Gastroesophageal sphincter (tissue), 4 donors: ENCODE results near the gene RAB26. TPM values are rescaled to one million over a fixed set of nuclear protein-coding genes. Genes with fewer than 3 reads are reported as not detected.
"Not testable (repeated sequence)": the region's sequence is repeated elsewhere in the genome, so short reads cannot be mapped to it uniquely, and the experiment has no call there.

ENCODE experiments used
- ATAC-seq: fragments of 150-250 bp; one replicate; pipeline ENCODE4 v1.9.1; 2016; ENCODE audit warnings: mild to moderate bottlenecking, moderate library complexity
- H3K27ac ChIP-seq, 4 donors: fragments of 200-600 bp; sonication (generic) in 3 of 4; 1 replicate in 3 of 4; 2 replicates in 1 of 4; pipeline ENCODE4 v1.5.1; 2016 to 2019
- H3K27me3 ChIP-seq: fragments of 200-600 bp; sonication (generic); one replicate; pipeline ENCODE4 v1.5.1; 2019
- H3K36me3 ChIP-seq, 2 donors: fragments of 200-600 bp; sonication (generic); one replicate each; pipeline ENCODE4 v1.5.1; 2019; ENCODE audit warnings: control low read depth in 1 of 2
- H3K4me1 ChIP-seq, 3 donors: fragments of 200-600 bp; sonication (generic); 1 replicate in 2 of 3; 2 replicates in 1 of 3; pipeline ENCODE4 v1.5.1; 2016 to 2019; ENCODE audit warnings: control low read depth in 2 of 3
- H3K4me3 ChIP-seq, 2 donors: fragments of 200-600 bp; sonication (generic); one replicate each; pipeline ENCODE4 v1.5.1; 2019; ENCODE audit warnings: mild to moderate bottlenecking in 1 of 2, moderate library complexity in 1 of 2
- H3K9me3 ChIP-seq, 3 donors: fragments of 200-600 bp; sonication (generic); one replicate each; pipeline ENCODE4 v1.5.1; 2017 to 2019; ENCODE audit warnings: control low read depth in 2 of 3
- CTCF ChIP-seq, 4 experiments: fragments of 200-600 bp in 2 of 4; fragments of 450-650 bp in 2 of 4; sonication (generic) in 1 of 4; IDR thresholded peaks; one replicate each; pipeline ENCODE4 v1.5.1; 2017 to 2019; ENCODE audit warnings: antibody characterized with exemption in 4 of 4, mild to moderate bottlenecking in 2 of 4, moderate library complexity in 2 of 4
- EP300 ChIP-seq: sonication (generic); formaldehyde crosslinking; IDR thresholded peaks from one replicate; pipeline ENCODE4 v1.6.1; 2017; ENCODE audit warnings: antibody characterized with exemption, mild to moderate bottlenecking
- POLR2A ChIP-seq, 2 donors: fragments of 450-650 bp; IDR thresholded peaks; one replicate each; pipeline ENCODE4 v1.6.1; 2017; ENCODE audit warnings: antibody characterized with exemption in 2 of 2, mild to moderate bottlenecking in 2 of 2, moderate library complexity in 1 of 2
- POLR2AphosphoS5 ChIP-seq: sonication (generic); formaldehyde crosslinking; IDR thresholded peaks from one replicate; pipeline ENCODE4 v1.6.1; 2017; ENCODE audit warnings: antibody characterized with exemption
- WGBS, 2 donors: methylation state at CpG; one replicate each; pipeline ENCODE4 v1.1.5; 2018; ENCODE audit warnings: low coverage in 1 of 2; 5-methylcytosine and 5-hydroxymethylcytosine counted together
- total RNA-seq, 4 donors: library from RNA; depleted of rRNA; stranded (reverse); fragments of >200 nt; gene quantifications; one replicate each; pipeline ENCODE4 v1.1.0, GENCODE V29; 2016

The RAB26 gene
- total RNA-seq, 4 donors from 2014 or later = 0.39 to 1.0 TPM; not detected in 2

- Histone ChIP-seq H3K4me3 (no peak overlapping the region), H3K36me3 (no peaks in the 10 kb centered on the region), H3K27ac (no peak overlapping the region), H3K27me3 (peaks cover 56% of the 10 kb centered on the region), H3K4me1 (peaks cover 0 to 22% (median 9%) of the 10 kb centered on the region in 3 donors), H3K9me3 (no peaks in the 10 kb centered on the region)
- no peak for ATAC-seq
- TF ChIP-seq CTCF (IDR thresholded peaks at IDR 0.05) = no peak
- TF ChIP-seq EP300 = no peak
- no peak for TF ChIP-seq POLR2A (IDR thresholded peaks at IDR 0.05)
- TF ChIP-seq POLR2AphosphoS5 = no peak
- 67% methylated on average over 3 of the region's 6 CpGs; no CpG with 5 or more reads in 1 of the 2 donors for WGBS, 2 donors
These were observed 49.3 kb downstream of the RAB26 start for GRCh38 chr16:2197765-2198164.

GRCh38 chr16:2198283-2198682 lies 49.9 kb downstream of the RAB26 start:
- 61 to 83% methylated on average over 1 to 4 of the region's 4 CpGs for WGBS, 2 donors
- H3K27me3 ChIP-seq = peaks cover 51% of the 10 kb centered on the region

GRCh38 chr16:2199095-2199494 lies 50.7 kb downstream of the RAB26 start:
- Histone ChIP-seq H3K27me3 (peaks cover 43% of the 10 kb centered on the region), H3K4me1 (peaks cover 0 to 22% (median 9%) of the 10 kb centered on the region in 3 donors), H3K36me3 (no peaks in the 10 kb centered on the region), H3K27ac (no peak overlapping the region), H3K4me3 (no peak overlapping the region), H3K9me3 (no peaks in the 10 kb centered on the region)
- ATAC-seq = no peak
- TF ChIP-seq CTCF (IDR thresholded peaks at IDR 0.05) (no peak), POLR2A (IDR thresholded peaks at IDR 0.05) (no peak), EP300 (no peak), POLR2AphosphoS5 (no peak)
- 60 to 67% methylated on average over 1 of the region's 5 CpGs for WGBS, 2 donors

More at GRCh38 chr16:2198283-2198682, 49.9 kb downstream of the RAB26 start:
- no peak for ATAC-seq
- H3K27ac ChIP-seq = no peak overlapping the region
- no peaks in the 10 kb centered on the region for H3K36me3 ChIP-seq
- H3K9me3 ChIP-seq = no peaks in the 10 kb centered on the region
- H3K4me3 ChIP-seq = no peak overlapping the region
- H3K4me1 ChIP-seq = peaks cover 0 to 22% (median 9%) of the 10 kb centered on the region in 3 donors
- no peak for TF ChIP-seq POLR2A (IDR thresholded peaks at IDR 0.05)
- no peak for TF ChIP-seq POLR2AphosphoS5
- no peak for TF ChIP-seq CTCF (IDR thresholded peaks at IDR 0.05)
- no peak for TF ChIP-seq EP300

- WGBS, 2 donors = no CpG with 5 or more reads among the region's 14 CpGs
- peaks cover 37% of the 10 kb centered on the region for H3K27me3 ChIP-seq
- no peaks in the 10 kb centered on the region for H3K36me3 ChIP-seq
- no peak for TF ChIP-seq EP300
- TF ChIP-seq CTCF (IDR thresholded peaks at IDR 0.05) = no peak
- no peak for TF ChIP-seq POLR2A (IDR thresholded peaks at IDR 0.05)
- no peak for TF ChIP-seq POLR2AphosphoS5
- no peak for ATAC-seq
- H3K4me1 ChIP-seq = peaks cover 0 to 25% (median 10%) of the 10 kb centered on the region in 3 donors
- no peaks in the 10 kb centered on the region for H3K9me3 ChIP-seq
- H3K4me3 ChIP-seq = no peak overlapping the region
- H3K27ac ChIP-seq = no peak overlapping the region
These were observed 51.3 kb downstream of the RAB26 start for GRCh38 chr16:2199621-2200139.

- no peak for ATAC-seq
- TF ChIP-seq EP300 = no peak
- no peak for TF ChIP-seq CTCF (IDR thresholded peaks at IDR 0.05)
- no peak for TF ChIP-seq POLR2AphosphoS5
- no peak for TF ChIP-seq POLR2A (IDR thresholded peaks at IDR 0.05)
- H3K36me3 ChIP-seq = no peaks in the 10 kb centered on the region
- H3K4me3 ChIP-seq = no peak overlapping the region
- peaks cover 0 to 24% (median 12%) of the 10 kb centered on the region in 3 donors for H3K4me1 ChIP-seq
- peaks cover 31% of the 10 kb centered on the region for H3K27me3 ChIP-seq
- H3K9me3 ChIP-seq = no peaks in the 10 kb centered on the region
- 100% methylated on average over 2 of the region's 6 CpGs; no CpG with 5 or more reads in 1 of the 2 donors for WGBS, 2 donors
- H3K27ac ChIP-seq = no peak overlapping the region
These were observed 51.9 kb downstream of the RAB26 start for GRCh38 chr16:2200313-2200712.

- Histone ChIP-seq H3K4me1 (peaks cover 0 to 27% (median 14%) of the 10 kb centered on the region in 3 donors), H3K36me3 (peaks cover 0 to 18% of the 10 kb centered on the region in 2 donors)
- not testable (repeated sequence) for H3K27me3 ChIP-seq, H3K27ac ChIP-seq, ATAC-seq, H3K4me3 ChIP-seq, H3K9me3 ChIP-seq
- 72 to 92% methylated on average over 3 to 6 of the region's 8 CpGs for WGBS, 2 donors
These were observed 54.8 kb downstream of the RAB26 start for GRCh38 chr16:2203119-2203688.
